HUES64 (cell line): ENCODE measurements around the gene TMEM151A.
A peak's percentile ranks its signal among the peaks of the same experiment; 100 is the strongest.

Experiments
- H3K27ac ChIP-seq: 2 replicates; pipeline ENCODE4 v1.7.0; 2013; ENCODE audit warnings: low read depth, low read length, inconsistent platforms
- H3K27me3 ChIP-seq: 2 replicates; pipeline ENCODE4 v1.6.1; 2013; ENCODE audit warnings: mild to moderate bottlenecking, low read length; ENCODE audit not compliant: insufficient read depth
- H3K36me3 ChIP-seq: 2 replicates; pipeline ENCODE4 v1.6.1; 2013; ENCODE audit warnings: mild to moderate bottlenecking, low read length; ENCODE audit not compliant: insufficient read depth
- H3K4me1 ChIP-seq: 2 replicates; pipeline ENCODE4 v1.6.1; 2013; ENCODE audit warnings: mild to moderate bottlenecking, low read length, moderate library complexity; ENCODE audit not compliant: insufficient read depth
- H3K4me3 ChIP-seq: 2 replicates; pipeline ENCODE4 v1.5.1; 2013; ENCODE audit warnings: mild to moderate bottlenecking, low read length, moderate library complexity
- H3K9ac ChIP-seq: 2 replicates; pipeline ENCODE4 v1.6.1; 2013; ENCODE audit warnings: mild to moderate bottlenecking, low read depth, low read length
- H3K9me3 ChIP-seq: 2 replicates; pipeline ENCODE4 v1.6.1; 2013; ENCODE audit warnings: low read depth, low read length; ENCODE audit not compliant: insufficient read depth
- WGBS: fragments of 150-250, 120-280 bp; methylation state at CpG from one replicate; pipeline ENCODE4 v1.1.7; 2013; ENCODE audit warnings: missing lambda C conversion rate; 5-methylcytosine and 5-hydroxymethylcytosine counted together

The TMEM151A gene

DNA sequence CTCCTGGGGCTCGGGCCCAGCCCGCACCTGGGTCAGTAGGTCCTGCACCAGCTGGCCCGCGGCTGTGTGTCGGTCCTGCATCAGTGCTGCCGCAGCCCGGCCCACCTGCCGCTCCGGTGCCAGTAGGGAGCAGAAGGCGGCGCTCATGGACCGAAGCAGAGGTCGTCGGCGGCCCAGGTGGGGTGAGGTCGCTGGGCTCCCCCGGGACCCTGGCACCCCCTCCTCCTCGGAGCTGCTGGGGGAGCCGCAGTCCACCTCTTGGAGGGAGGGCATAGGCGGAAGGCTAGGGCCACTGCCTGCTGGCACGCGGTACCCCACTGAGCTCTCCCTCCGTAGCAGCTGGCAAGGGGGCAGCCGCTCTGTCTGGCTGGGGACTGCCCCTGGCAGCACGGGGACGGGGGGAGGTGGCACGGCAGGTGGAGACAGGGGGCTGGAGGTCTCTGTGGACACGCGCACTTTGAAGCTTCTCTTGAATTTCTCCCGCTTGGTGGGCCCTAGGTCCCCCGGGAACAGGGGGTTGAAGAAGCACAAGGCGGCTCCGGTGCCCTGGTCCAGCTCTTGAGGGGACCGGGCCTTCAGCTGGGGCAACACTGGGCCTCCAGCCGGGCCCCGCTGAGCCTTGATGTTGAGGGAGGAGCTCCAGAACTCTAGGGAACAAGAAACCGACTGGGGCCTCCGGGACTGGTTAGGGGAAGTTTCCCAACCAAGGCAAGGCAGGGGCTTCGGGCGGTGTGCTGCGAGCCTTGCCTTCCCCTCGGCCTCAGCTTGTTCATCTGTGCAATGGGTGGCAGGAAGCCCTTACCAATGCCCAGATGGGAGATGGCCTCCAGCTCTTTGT, 43.1 kb downstream of the TMEM151A start:
- Histone ChIP-seq H3K9ac (no peak overlapping the region), H3K27ac (no peak overlapping the region), H3K4me1 (peaks cover 14% of the 10 kb centered on the region), H3K27me3 (peaks cover 6% of the 10 kb centered on the region; the same call in 1 of the 2 replicates), H3K4me3 (no peak overlapping the region; the same call in 1 of the 2 replicates), H3K36me3 (peaks cover 16% of the 10 kb centered on the region), H3K9me3 (no peaks in the 10 kb centered on the region)
- 86% methylated on average over 42 of the region's 42 CpGs for WGBS

DNA sequence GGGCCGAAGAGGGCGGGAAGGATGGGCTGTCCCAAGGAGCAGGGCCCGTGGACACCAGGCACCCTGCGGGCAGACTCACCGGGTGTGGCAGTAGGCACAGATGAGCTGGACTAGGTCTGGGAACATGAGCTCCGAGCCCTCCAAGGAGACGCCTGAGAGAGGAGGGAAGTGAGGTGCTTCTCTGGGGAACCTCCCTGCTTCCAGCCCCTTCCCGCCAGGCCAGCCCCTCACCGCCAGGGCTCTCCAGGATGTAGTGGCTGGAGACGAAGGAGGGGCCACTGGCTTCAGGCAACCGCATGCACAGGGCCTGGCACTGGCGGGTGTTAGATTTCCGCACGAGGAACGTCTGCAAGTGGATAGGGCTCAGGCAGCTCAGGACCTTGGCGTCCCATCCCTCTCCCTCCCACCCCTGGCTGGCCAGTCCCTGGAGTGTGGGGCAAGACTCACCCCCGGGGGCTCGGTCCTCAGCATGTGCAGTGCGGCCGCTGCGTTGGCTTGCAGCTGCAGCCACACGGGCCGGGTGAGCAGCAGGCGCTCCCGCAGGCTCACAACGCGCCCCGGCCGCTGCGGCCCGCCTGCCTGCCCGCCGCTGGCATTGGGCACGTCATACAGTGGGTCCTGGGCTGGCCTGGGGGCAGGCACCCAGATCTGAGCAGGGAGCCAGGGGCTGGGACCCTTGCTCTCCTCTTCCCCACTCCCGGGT, 44.0 kb downstream of the TMEM151A start:
- Histone ChIP-seq H3K27ac (no peak overlapping the region), H3K9me3 (no peaks in the 10 kb centered on the region), H3K36me3 (peaks cover 25% of the 10 kb centered on the region), H3K4me1 (peaks cover 14% of the 10 kb centered on the region), H3K9ac (peak overlapping the region; percentile 64), H3K4me3 (peak overlapping the region; percentile 61), H3K27me3 (peaks cover 6% of the 10 kb centered on the region; the same call in 1 of the 2 replicates)
- WGBS: 18% methylated on average over 35 of the region's 35 CpGs

DNA sequence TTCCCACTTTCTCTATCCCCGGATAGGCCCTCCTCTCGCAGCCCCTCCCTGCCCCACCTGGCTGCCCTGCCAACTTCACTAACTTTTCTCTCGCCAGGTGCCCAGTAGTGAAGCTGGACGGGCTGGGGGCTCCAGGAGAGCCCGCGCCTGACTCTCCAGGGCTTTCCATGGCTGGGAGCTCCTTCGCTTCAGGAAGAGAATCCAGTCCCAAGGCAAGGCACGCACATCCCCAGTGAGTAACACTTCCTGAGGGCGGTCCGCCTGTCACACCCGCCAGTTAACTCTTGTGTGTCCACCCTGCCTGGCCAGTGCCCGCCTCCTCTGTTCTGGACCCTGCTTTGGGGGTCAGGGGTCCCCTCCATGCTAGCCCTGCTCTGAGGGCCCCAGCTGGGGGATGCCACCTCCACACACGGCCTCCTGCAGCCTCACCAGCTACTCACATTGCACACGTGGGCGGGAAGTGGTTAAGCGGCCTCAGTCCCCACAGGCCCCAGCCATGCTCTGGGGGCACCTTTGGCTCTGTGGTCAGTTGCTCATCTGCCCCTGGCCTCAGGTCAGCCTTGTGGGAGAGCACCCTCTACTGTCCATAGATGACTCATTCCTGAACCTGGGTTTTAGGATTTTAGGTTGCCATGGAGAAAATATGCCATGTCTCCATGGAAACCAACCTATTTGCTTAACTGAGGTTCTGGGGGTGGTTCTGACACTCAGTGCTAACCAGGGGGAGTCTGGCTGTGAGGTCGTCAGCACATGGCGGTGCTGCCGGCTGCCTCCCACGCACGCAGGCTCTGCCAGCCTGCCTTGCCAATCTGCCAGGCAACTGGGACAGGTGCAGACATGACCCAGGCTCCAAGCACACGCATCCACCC, 44.8 kb downstream of the TMEM151A start, which contains the start of gene RIN1:
TSS of gene RIN1 (minus strand) at position 201 of the 869 bp plus-strand sequence. CDS start at position 169, 32 bp downstream.
- Histone ChIP-seq H3K36me3 (peaks cover 33% of the 10 kb centered on the region), H3K27me3 (peaks cover 6% of the 10 kb centered on the region; the same call in 1 of the 2 replicates), H3K4me1 (peaks cover 14% of the 10 kb centered on the region), H3K4me3 (peak within 1 kb of the TSS; percentile 61), H3K27ac (peak within 1 kb of the TSS; percentile 25; the same call in 1 of the 2 replicates), H3K9ac (peak within 1 kb of the TSS; percentile 64), H3K9me3 (no peaks in the 10 kb centered on the region)
- WGBS: 21% methylated on average over 22 of the region's 22 CpGs

DNA sequence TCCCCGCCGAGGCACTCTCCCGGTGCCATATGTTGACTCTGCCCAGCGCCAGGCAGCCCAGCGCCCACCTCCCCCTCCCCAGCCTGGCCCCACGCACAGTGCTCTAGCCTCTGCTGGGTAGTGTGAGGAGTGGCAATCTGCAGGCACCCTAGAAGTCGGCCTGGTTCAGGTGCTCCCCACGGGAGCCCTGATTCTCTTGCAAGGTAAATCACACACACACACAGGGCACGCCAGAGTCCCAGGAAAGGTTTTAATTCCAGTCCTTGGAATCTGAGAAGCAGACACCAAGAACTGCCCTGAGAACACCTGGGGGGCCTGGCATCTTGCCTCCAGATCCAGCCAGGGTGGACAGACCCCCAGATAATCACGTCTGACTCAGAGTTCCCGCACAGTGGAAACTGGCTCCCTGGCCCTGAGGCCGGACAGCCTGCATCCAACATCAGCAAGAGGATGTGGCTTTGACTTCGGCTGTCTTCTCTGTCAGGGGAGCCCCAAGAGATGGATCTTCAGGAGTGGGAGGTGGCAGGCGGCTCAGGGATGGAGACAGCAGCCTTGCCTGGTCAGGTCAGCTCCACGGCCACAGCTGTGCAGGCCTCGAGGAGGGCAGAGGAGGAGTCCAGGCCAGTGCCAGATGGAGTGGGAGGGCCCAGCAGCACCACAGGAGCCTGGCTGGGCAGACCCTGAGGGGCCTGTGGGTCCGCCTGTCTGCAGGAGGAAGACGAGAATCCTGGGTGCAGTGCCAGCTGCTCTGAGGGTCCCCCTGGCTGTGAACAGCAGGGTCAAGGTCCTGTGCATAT, 45.6 kb downstream of the TMEM151A start:
- Histone ChIP-seq H3K27ac (peak overlapping the region; percentile 25; the same call in 1 of the 2 replicates), H3K4me1 (peaks cover 14% of the 10 kb centered on the region), H3K4me3 (no peak overlapping the region), H3K9me3 (no peaks in the 10 kb centered on the region), H3K27me3 (peaks cover 6% of the 10 kb centered on the region; the same call in 1 of the 2 replicates), H3K36me3 (peaks cover 41% of the 10 kb centered on the region), H3K9ac (no peak overlapping the region)
- 86% methylated on average over 18 of the region's 18 CpGs for WGBS

DNA sequence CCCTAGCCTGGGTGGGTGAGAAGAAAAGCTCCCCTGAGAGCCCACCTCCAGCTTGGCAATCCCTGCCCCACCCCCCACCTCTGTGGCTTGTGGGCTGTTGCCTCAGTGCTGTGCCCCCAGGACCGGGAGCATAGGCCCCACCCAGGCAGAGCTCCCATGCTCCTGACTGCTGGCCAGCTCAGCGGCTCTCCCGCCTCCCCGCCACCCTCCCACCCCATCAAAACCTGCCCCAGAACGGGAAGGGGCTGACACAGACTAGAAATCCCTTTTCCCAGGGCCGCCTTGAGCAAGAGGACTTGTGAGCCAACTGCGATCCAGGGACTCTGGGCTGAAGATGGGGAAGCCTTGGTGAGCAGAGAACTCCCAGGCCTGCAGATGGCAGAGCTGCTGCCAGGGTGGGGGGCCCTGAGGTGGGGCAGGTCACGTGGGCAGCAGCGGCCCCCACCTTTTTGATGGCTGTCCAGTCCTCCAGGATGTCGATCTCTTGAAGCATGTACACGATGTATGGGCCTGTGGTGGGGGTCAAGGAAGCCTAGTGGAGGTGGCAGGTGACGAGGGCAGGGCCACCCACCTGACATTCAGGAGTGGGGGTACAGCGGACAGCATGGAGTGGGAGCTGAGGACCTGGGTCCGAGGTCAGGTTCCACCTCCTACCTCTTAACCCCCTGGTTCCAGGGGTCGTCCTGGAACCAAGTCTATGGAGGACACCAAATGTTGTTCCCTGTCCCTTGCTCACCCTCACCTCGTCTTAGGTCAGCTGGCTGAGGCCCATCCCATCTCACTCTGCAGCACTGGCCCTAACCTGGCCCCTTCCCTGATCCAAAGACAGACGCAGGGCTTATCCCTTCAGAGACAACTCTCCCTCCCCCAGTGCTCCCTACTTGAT, 46.8 kb downstream of the TMEM151A start:
- no peak overlapping the region for H3K9ac ChIP-seq
- no peak overlapping the region for H3K4me3 ChIP-seq
- 91% methylated on average over 17 of the region's 17 CpGs for WGBS
- peaks cover 41% of the 10 kb centered on the region for H3K36me3 ChIP-seq
- H3K27me3 ChIP-seq: peaks cover 6% of the 10 kb centered on the region; the same call in 1 of the 2 replicates
- H3K9me3 ChIP-seq: no peaks in the 10 kb centered on the region
- peaks cover 14% of the 10 kb centered on the region for H3K4me1 ChIP-seq
- no peak overlapping the region for H3K27ac ChIP-seq

DNA sequence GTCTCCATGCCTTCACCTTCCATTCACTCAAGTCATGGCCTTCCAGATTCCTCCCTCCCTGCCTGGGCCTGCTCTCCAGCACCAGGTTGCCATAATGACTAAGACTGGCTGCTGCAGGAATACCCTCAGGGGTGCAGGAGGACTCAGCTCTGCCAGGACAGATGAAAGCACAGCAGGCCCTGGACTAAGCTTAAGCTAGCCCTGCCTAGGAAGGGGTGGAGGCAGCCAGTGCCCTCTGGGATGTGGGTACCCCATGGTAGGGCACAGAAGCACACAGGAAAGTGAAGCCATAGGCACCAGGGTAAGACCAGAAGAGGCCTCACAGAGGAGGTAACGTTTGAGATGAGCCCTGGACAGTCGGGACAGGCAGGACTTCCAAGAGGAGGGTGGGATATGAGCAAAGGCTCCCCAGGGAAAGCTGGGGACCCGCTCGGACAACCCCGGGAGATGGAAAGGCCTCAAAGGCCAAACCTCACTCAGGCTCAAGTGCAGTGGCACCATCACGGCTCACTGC, 47.5 kb downstream of the TMEM151A start:
- WGBS: 94% methylated on average over 6 of the region's 6 CpGs
- no peak overlapping the region for H3K27ac ChIP-seq
- peaks cover 41% of the 10 kb centered on the region for H3K36me3 ChIP-seq
- peaks cover 16% of the 10 kb centered on the region for H3K4me1 ChIP-seq
- peaks cover 6% of the 10 kb centered on the region; the same call in 1 of the 2 replicates for H3K27me3 ChIP-seq
- no peak overlapping the region for H3K9ac ChIP-seq
- no peak overlapping the region for H3K4me3 ChIP-seq
- H3K9me3 ChIP-seq: no peaks in the 10 kb centered on the region

DNA sequence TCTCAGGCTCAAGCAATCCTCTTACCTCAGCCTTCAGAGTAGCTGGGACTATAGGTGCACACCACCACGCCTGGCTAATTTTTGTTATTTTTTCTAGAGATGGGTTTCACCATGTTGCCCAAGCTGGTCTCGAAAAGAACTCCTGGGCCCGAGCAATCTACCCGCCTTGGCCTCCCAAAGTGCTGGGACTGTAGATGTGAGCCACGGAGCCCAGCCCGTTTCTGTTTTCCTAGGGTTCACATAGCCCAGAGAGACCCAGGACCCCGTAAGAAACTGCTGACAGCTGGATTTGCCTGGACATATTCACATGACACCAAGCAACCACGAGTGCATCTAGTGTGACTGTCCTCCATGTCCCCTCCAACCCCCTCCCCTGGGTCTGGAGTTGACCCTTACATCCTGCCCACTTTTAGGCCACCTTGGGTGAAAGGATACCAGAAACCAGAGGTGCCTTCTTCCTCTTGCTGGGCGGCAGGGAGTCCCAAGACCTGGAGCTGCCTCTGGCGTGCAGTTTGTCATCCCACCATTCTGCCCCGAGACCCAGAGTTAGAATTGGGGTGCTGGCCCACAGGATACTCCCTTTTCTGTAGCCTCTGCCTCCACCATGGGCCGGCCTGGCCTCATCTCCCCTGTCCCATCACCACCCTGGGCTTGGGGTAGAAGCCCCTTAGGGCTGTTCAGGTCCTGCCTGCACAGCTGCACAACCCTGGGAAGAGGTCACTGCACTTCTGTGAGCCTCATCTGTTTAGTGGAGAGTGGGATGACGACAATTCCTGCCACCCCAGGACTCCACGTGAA, 48.2 kb downstream of the TMEM151A start:
- Histone ChIP-seq H3K4me3 (no peak overlapping the region), H3K9ac (no peak overlapping the region), H3K36me3 (peaks cover 41% of the 10 kb centered on the region), H3K9me3 (no peaks in the 10 kb centered on the region), H3K4me1 (peaks cover 18% of the 10 kb centered on the region), H3K27me3 (peaks cover 6% of the 10 kb centered on the region; the same call in 1 of the 2 replicates), H3K27ac (no peak overlapping the region)
- WGBS: 79% methylated on average over 14 of the region's 14 CpGs

DNA sequence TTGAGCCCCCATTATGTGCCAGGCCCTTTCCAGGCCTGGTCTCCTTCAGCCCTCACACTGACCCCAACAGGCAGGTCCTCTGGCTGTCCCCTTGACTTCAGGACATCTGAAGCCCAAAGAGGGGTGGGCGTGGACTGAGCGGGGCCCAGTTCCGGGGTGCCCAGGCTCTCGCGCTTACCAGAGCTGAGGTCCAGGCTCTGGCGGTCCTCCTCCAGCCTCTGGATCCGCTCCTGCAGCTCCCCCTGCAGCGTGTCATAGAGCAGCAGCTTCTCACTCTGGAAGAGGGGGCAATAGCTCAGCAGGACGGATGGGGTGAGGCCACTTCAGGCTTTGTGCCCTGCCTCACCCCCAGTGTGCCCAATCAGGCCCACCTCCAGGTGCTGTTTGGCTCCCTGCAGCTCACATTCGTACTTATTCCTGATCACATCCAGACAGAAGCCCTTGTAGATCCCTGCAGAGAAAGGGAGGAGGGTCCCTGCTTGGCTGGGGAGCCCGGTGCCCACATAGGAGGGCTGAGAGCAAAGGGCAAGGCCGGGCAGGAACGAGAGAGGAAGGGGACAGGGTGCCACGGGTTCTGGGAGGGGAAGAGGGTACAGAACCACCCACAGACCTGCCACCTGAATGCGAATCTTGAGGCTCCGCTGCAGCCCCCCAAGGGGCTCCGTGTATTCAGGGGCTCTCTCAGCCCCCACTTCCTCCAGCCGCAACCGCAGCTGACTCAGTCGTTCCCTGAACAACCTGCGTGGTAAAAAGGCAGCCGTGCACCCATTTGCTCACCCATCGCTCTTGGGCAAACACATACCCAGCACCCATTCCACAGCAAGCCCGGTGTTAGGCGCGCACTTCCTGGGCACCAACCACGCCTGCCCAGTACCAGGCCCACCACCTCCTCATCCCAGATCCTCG, 49.2 kb downstream of the TMEM151A start:
- Histone ChIP-seq H3K9ac (no peak overlapping the region), H3K36me3 (peaks cover 41% of the 10 kb centered on the region), H3K4me3 (no peak overlapping the region), H3K27ac (no peak overlapping the region), H3K27me3 (no peaks in the 10 kb centered on the region), H3K9me3 (no peaks in the 10 kb centered on the region), H3K4me1 (peaks cover 19% of the 10 kb centered on the region)
- WGBS: 95% methylated on average over 28 of the region's 28 CpGs
